Activated gamma-delta T cell treated with Interleukin-2 at 50 U/mL for 16 hours (primary cell): Measurements from ENCODE around the gene LCN1.

Experiments used
- DNase-seq: peaks from one replicate; pipeline ENCODE4 v3.0.0-alpha.2; 2020

Gene LCN1

DNA sequence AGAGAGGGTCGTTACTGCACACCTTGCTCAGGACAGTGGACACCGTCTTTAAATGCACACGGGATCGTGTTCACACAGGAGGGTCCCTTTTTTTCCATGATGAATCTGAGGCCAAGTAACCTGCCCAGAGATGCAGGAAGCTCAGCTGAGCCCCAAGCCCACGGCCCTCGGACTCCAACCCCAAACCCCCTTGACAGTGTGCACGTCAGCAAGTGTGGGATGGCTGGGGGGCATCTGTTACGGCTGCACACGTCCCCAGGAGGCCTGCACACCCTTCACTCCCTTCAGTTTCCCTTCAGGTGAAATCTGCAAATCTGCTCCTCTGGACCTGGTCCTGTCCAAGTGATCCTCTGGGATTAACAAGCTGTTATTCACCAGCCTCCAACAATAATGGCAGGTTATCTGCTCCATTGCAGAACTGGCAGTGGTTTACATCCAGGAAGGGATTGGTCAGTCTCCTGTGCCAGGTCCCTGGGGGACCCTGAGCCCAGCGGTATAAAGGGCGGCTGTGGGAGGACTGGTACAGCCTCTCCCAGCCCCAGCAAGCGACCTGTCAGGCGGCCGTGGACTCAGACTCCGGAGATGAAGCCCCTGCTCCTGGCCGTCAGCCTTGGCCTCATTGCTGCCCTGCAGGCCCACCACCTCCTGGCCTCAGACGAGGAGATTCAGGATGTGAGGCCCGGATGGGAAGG is at the start of gene LCN1:
TSS of gene LCN1 (plus strand) at position 525 of the 692 bp plus-strand sequence. CDS start at position 583, 58 bp downstream.
- DNase-seq: no peak

- no peak for DNase-seq
Observed at GRCh38 chr9:135471791-135472640, 49.2 kb upstream of the LCN1 start.

DNA sequence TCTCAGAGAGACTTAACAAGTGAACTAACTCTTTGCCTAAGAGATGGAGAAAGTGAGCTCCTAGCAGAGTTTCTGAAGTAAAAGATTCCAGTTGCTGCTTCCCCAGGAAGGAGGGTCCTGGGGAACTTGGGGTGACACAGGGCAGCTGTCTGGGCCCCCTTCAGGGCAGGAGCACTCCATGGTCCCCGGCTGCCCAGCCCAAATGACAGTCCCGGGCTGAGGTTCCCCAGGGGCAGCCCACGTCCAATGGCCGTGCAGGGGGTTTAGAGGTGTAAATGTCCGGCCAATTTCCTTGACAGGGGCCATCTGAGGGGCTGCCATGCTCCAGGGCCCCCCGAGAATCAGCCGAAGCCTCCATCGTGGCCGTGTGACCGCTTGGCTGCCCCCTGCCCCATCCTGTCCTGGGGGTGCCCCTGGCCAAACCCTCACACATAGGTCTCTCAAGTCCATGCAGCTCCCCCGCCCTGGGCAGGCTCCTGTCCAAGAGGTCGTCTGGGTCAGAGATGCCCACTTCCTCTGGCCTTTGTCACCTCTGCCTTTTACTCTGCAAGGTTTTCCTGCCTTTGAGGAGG is 47.2 kb upstream of the LCN1 start:
- DNase-seq: no peak

GRCh38 chr9:135474915-135475314 is 46.3 kb upstream of the LCN1 start:
- no peak for DNase-seq

DNA sequence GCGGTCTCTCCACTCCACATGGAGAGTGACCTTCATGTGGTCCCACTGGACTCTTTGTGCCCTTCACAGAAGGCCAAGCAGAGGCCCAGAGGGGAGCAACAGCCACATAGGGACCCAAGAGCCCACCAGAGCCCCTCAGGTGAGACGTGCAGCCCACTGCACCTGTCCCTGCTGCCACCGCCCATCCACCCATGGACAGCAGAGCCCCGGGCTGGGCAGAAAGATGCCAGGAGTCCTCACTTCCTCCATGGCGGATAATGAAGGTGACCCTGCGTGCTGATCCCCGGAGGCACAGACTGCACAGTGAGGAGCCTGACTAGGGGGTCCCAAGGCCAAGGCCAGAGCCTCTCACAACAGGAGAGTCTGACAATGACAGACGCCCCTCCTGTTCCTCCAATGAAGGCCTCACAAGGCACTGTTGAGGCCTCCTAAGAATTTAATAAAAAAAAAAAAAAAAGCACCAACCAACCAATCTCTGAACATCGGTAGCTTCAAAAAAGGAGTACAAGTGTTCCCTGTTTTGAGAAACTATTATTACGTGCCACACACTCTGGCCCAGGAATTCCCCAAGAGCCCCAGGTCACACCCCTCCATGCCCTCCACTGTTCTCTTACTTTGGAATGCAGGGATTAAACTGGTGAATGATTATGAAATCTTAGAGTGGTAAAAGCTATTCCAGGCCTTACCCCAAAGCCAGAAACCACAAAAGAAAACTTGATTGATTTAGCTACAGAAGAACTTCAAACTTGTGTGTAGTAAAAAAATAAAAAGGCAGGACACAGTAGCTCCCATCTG is 44.5 kb upstream of the LCN1 start:
- no peak for DNase-seq

- DNase-seq: no peak
Observed at GRCh38 chr9:135478191-135478590, 43.0 kb upstream of the LCN1 start.

- DNase-seq: no peak
Observed at GRCh38 chr9:135478829-135479468, 42.3 kb upstream of the LCN1 start.

DNA sequence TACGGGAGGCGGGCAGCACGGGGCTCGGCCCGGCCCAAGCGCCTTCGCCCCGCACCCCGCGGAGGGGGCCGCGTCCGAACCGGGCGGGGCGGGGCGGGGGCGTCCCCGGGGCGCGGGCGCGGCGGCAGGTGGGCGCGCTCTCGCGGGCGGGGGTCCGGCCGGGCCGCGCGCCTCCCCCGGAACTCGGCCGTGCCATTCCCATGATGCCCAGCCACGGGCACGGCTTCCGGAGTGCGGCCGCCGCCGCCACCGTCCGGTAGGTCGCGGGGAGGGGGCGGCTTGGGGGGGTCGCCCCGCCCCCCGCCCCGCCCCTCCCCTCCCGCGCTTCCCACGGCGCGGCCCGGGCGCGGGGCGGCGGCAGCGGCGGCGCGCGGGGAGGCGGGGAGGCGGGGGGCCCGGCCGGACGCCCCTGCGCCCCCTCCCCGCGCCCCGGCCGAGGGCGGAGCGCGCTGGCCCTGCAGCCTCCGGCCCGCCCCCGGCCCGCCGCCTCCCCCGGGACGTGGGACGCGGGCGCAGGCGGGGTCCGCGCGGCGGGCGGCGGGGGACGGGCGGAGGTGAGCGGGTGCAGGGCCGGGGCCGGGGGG is 41.7 kb upstream of the LCN1 start, which contains the start of gene PPP1R26:
TSS of gene PPP1R26 (plus strand) at position 314 of the 584 bp plus-strand sequence. CDS start 4,729 bp downstream, outside the sequence.
- no peak for DNase-seq

DNA sequence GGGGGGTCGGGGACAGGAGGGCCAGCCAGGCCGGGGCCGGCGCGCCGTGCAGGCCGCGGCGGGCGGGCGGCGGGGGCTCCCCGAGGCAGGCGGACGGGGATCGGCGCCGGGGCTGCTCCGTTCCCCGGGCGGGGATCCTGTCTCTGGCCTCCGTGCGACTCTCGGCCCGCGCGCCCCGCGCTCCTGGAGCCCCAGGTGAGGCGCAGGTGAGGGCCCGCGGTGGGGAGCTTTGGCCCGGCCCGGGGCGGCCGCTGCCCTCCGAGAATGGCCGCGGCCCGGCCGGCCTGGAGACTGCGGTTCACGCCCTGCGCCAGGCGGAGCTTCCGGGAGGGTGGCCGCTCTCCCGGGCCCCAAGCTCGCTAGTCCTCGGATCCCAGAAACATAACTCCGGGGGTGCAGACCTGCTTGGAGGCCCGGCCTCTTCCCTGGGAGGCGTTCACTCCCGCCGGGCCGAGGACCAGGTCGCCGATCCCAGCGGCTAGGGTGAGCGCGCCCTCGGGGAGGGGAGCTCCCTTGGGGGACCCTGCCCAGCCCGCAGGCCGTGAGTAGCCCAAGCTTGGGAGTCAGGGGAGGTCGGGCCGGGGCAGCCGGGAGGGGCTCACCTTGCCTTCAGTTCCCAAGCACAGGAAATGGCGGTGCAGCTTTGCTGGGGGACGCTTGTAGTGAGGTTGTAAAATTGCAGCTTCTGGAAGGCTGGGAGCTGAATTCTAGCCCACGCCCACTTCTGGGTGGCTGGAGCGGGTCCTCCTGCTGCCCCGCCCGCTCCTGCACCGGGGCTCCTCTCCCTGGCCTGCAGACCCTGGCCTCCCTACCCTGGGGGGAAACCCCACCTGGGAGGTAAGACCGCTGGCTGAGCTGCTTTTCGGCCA is 40.9 kb upstream of the LCN1 start:
- no peak for DNase-seq

DNA sequence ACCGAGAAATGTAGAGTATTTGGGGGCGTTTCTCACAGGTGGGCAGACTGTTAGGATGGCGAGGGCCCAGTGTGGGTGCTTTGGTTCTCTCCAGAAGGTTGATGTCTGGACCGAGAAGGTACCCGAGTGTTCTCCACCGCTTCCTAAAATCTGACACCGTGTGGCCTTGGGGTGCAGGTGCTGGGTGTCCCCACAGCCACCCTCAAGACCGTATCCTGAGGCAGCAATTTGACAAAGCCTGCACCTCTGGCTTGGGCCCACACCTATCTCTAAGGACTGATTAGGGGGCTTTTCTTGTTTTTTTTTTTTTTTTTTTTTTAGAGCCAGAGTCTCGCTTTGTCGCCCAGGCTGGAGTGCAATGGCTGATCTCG is 40.3 kb upstream of the LCN1 start:
- no peak for DNase-seq

DNA sequence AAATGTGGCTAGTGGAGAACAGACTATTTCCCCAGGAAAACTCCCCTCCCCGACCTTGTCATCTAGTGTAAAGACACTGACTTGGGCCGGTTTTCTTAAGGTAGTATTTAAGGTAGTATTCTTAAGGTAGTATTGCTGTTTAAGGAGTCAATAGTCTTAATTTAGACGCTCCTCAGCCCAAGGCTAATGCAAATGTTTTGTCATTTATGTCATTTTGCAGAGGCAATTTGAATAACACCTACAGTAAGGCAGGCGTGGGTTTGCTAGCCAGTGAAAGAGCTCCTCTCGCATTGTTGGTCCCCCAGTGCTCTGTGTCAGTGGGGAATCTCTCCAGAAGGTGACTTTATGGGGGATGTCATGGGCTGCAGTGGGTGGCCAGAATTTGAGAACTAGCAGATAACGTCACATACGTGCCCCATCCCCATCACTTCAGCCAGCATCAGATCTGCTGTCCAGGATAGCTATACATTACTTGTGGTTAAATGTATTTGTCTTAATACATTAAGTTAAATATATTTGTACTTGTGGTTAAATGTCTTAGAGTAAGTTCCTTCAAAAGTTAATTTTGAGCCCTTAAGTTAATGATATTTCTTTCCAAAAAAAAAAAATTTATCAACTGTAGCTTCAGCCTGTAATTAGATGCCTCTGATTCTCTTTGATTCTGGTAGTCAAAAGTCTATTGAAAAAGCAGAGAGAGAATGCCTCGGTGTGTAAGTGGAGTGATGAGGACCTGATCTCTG is 39.1 kb upstream of the LCN1 start:
- DNase-seq: no peak

DNA sequence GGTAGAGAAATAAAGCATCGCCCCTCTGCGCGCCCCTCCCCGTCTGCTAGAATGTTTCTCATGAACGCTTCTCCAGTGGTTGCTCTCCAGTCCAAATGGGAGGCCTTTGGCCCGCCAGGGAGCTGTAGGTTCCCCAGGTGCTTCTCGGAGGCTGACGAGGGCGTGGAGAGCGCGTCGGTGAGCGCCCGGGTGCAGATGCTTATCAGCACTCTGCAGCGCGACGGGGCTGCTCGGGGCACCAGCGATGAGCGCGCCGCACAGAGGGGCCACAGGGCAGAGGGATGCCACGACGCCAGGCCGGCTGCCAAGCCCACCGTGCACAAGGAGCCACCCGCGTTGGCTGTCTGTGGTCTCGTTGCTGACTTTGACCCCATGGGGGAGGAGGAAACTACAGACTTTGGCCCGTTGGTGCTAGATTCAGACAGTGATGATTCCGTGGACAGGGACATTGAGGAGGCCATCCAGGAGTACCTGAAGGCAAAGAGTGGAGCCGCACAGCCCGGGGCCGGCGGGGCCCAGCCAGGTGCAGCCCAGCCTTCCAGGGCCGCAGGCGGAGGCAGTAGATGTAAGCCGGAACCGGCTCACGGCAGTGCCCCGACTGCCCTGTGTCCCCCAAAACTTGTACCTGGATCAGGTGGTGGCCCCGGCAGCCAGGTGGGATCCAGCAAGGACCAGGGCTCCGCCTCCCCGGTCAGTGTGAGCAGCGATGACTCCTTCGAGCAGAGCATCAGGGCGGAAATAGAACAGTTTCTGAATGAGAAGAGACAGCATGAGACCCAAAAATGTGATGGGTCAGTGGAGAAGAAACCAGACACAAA is 36.6 kb upstream of the LCN1 start:
- no peak for DNase-seq

- no peak for DNase-seq
Observed at GRCh38 chr9:135485385-135485784, 35.9 kb upstream of the LCN1 start.

DNA sequence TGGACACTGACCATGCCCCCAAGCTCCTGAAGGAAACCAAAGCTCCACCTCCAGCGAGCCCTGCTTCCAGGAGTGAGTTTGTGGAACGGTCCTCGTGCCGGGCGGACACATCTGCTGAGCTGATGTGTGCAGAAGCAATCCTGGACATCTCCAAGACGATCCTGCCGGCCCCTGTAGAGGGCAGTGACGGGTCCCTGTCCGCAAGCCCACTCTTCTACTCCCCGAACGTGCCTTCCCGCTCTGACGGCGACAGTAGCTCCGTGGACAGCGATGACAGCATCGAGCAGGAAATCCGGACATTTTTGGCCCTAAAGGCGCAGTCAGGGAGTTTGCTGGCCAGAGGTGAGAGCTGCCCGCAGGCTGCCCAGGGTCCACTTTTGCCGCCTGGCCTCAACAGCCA is 35.4 kb upstream of the LCN1 start:
- DNase-seq: no peak

- no peak for DNase-seq
Observed at GRCh38 chr9:135486267-135487065, 34.8 kb upstream of the LCN1 start.

DNA sequence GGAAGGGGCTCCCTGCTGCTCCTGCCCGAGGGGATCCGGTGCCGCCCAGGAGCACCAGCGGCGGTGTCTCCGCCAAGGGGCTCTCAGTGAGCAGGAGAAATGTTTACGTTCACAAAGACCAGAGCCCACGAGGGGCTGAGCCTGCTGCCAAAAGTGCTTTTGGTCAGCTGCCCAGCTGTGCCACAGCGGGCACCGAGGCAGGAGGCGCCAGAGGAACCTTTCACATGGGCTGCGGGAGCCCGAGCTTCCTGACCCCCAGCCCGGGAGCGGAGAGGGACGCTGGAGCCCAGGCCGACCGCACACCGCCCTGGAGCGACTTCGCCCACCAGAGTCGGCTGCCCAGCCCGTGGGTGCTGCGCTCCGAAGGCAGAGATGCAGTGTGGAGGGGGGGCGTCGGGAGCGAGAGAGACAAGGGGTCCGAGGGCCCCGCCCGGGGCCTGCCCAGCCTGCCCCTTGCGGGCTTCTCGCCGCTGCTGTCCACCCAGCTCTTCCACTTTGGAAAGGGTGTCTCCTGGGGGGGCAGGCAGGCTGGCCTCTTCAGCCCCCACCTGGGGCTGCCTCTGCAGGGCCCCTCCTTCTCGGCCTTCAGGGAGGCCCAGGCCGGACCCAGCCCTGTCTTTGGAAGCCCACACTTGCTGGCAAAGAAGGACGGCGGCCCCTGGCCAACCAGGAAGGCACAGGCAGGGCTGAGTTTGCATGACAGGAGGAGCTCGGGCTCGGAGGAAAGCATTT is 33.8 kb upstream of the LCN1 start:
- no peak for DNase-seq

DNA sequence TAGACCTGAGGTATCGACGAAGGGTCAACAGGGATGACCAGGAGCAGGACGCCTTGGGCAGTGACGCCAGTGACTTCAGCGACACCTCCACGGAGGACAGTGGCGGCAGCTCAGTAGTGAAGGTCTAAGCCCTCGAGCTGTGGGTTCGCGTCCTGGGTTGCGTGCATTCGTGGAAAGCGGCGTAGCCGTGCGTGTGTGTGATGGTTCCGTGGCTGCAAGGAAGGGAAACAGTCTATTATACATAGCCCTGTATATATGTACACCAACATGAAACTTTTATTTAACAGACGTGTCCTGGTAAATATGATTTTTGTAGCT is 33.3 kb upstream of the LCN1 start:
- DNase-seq: no peak

DNA sequence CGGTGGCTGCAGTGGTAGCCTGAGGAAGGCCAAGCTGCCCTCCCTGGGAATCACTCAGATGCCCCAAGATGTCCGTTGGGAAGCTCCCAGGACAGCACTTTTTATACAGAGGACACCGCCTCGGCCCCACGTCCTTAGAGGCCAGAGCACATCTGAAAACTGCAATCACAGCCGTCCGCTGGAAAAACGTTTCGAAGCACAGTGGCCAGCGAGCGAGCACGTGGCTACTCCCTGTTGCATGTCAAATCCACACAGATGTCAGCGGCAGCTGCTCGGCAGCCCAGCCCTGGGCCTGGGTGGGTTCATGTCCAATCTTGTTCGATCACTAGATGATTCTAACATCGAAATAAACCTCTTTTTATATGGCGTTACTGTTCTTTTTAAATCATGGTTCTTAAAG is 32.7 kb upstream of the LCN1 start:
- no peak for DNase-seq
